HepG2 (cell line): ENCODE data around the gene LPO. TPM values are rescaled to one million over a fixed set of nuclear protein-coding genes. Genes with fewer than 3 reads are reported as not detected.

ENCODE experiments used
- ATAC-seq: fragments of 200-7000 bp; cut with Tn5 transposase; 3 replicates; pipeline ENCODE4 v1.9.1; 2020; ENCODE audit warnings: mild to moderate bottlenecking, moderate library complexity
- BruUV-seq: library from RNA; stranded (reverse); fragments of 400-500 nt; replicated peaks from 2 replicates; lab custom pipeline; 2021; lab: Mats Ljungman, UMichigan
- CTCF ChIA-PET: fragments of 300-600 bp; formaldehyde crosslinking; extraction: SDS; loops from one replicate; lab custom pipeline; 2021; ENCODE audit warnings: low total read pairs, inconsistent platforms, low intra/inter-chr PET ratio; lab: Yijun Ruan, JAX
- POLR2A ChIA-PET: fragments of 350-600 bp; sonication (Branson Sonifier 250); formaldehyde crosslinking; loops from one replicate; lab custom pipeline; 2020; ENCODE audit warnings: antibody characterized with exemption, inconsistent platforms; lab: Yijun Ruan, JAX
- DNase-seq: peaks from one replicate; pipeline ENCODE4 v3.0.0-alpha.2; 2015; ENCODE audit warnings: low spot score
- FAIRE-seq: peaks from 3 replicates; lab custom pipeline; 2011; peaks lifted over from hg19 to GRCh38; lab: Jason Lieb, UNC
- H2AFZ ChIP-seq: one replicate; pipeline ENCODE4 v1.6.1; 2011; ENCODE audit warnings: low read length, inconsistent platforms
- H3K27ac ChIP-seq: fragments of 300-600 bp; 3 replicates; pipeline ENCODE4 v1.8.0; 2011; ENCODE audit warnings: mixed run types, mild to moderate bottlenecking, mixed read lengths, low read length, inconsistent platforms; ENCODE audit not compliant: insufficient read depth; ENCODE audit errors: extremely low read length
- H3K27me3 ChIP-seq, 2 experiments: fragments of 200-600 bp in 1 of 2; 2 replicates in 1 of 2; 3 replicates in 1 of 2; pipeline versions ENCODE4 v1.6.0 to v1.8.0; 2011; ENCODE audit warnings: low read length in 2 of 2, mild to moderate bottlenecking in 2 of 2, moderate library complexity in 2 of 2, inconsistent platforms in 1 of 2; ENCODE audit not compliant: insufficient read depth in 2 of 2, control insufficient read depth in 1 of 2
- H3K36me3 ChIP-seq, 2 experiments: fragments of 200-600 bp in 1 of 2; replicated peaks in 1 of 2; 2 replicates in 1 of 2; 3 replicates in 1 of 2; pipeline versions ENCODE4 v1.5.1 to v1.8.0; 2011; ENCODE audit warnings: low read length in 2 of 2, inconsistent platforms in 1 of 2; ENCODE audit not compliant: insufficient read depth in 2 of 2, control insufficient read depth in 1 of 2
- H3K4me1 ChIP-seq: 2 replicates; pipeline ENCODE4 v1.5.1; 2012; ENCODE audit warnings: low read length, inconsistent platforms; ENCODE audit not compliant: insufficient read depth
- H3K4me2 ChIP-seq: 2 replicates; pipeline ENCODE4 v1.6.0; 2011; ENCODE audit warnings: low read depth, low read length, inconsistent platforms
- H3K4me3 ChIP-seq, 3 experiments: fragments of 200-600 bp in 1 of 3; sonication (generic), shearing (Covaris generic) in 1 of 3; replicated peaks in 1 of 3; 2 replicates each; pipeline ENCODE4 v1.5.1; 2011 to 2016; ENCODE audit warnings: low read length in 3 of 3, inconsistent platforms in 2 of 3, low read depth in 2 of 3, mild to moderate bottlenecking in 2 of 3, control low read depth in 1 of 3, mixed read lengths in 1 of 3; ENCODE audit not compliant: insufficient read depth in 1 of 3
- H3K79me2 ChIP-seq: one replicate; pipeline ENCODE4 v1.6.1; 2011; ENCODE audit warnings: low read length, inconsistent platforms; ENCODE audit not compliant: insufficient read depth
- H3K9ac ChIP-seq: 2 replicates; pipeline ENCODE4 v1.6.0; 2011; ENCODE audit warnings: mild to moderate bottlenecking, low read depth, low read length, inconsistent platforms; ENCODE audit not compliant: insufficient read depth
- H3K9me3 ChIP-seq: 2 replicates; pipeline ENCODE4 v1.5.1; 2012; ENCODE audit warnings: mild to moderate bottlenecking, low read length
- H4K20me1 ChIP-seq: 2 replicates; pipeline ENCODE4 v1.6.0; 2011; ENCODE audit warnings: inconsistent platforms, mild to moderate bottlenecking, low read length, moderate library complexity; ENCODE audit not compliant: insufficient read depth
- CHCHD3 ChIP-seq: sonication (generic); formaldehyde crosslinking; IDR thresholded peaks from 2 replicates; pipeline ENCODE4 v1.8.0; 2022; ENCODE audit warnings: mild to moderate bottlenecking, missing genetic modification reagents, moderate library complexity
- KDM2A ChIP-seq: sonication (generic); formaldehyde crosslinking; IDR thresholded peaks from 2 replicates; pipeline ENCODE4 v1.4.0; 2020; ENCODE audit warnings: low read depth, missing genetic modification reagents, borderline replicate concordance
- NPAS2 ChIP-seq: sonication (generic); formaldehyde crosslinking; IDR thresholded peaks from 2 replicates; pipeline ENCODE4 v1.8.0; 2022; ENCODE audit warnings: mild to moderate bottlenecking, missing genetic modification reagents, borderline replicate concordance
- SMC3 ChIP-seq: IDR thresholded peaks from 2 replicates; pipeline ENCODE4 v1.6.1; 2011; ENCODE audit warnings: low read length, improper control_type of control experiment
- SOX13 ChIP-seq, 3 experiments: fragments of 450-650 bp in 1 of 3; sonication (generic) in 1 of 3; formaldehyde crosslinking in 1 of 3; IDR thresholded peaks in 2 of 3; conservative IDR thresholded peaks in 1 of 3; 2 replicates each; pipeline versions ENCODE4 v1.5.0 to v1.6.1; 2016 to 2020; ENCODE audit warnings: antibody characterized with exemption in 1 of 3, mild to moderate bottlenecking in 1 of 3, missing compliant biosample characterization in 1 of 3, missing genetic modification reagents in 1 of 3, moderate library complexity in 1 of 3
- STAG1 ChIP-seq: sonication (generic); formaldehyde crosslinking; IDR thresholded peaks from 2 replicates; pipeline ENCODE4 v1.4.0; 2020; ENCODE audit warnings: missing genetic modification reagents
- TEAD3 ChIP-seq: optimal IDR thresholded peaks from 2 replicates; pipeline ENCODE3; 2016; ENCODE audit warnings: borderline replicate concordance
- YEATS2 ChIP-seq: sonication (generic); formaldehyde crosslinking; IDR thresholded peaks from 2 replicates; pipeline ENCODE4 v1.4.0; 2020; ENCODE audit warnings: missing genetic modification reagents, borderline replicate concordance
- ZBTB38 ChIP-seq: sonication (generic); formaldehyde crosslinking; IDR thresholded peaks from 2 replicates; pipeline ENCODE4 v1.5.1; 2020; ENCODE audit warnings: mild to moderate bottlenecking, missing genetic modification reagents
- ZFP36L2 ChIP-seq: sonication (generic); formaldehyde crosslinking; IDR thresholded peaks from 2 replicates; pipeline ENCODE4 v1.4.0; 2020; ENCODE audit warnings: missing genetic modification reagents
- ZFP82 ChIP-seq: sonication (generic); formaldehyde crosslinking; IDR thresholded peaks from 2 replicates; pipeline ENCODE4 v1.5.1; 2020; ENCODE audit warnings: mild to moderate bottlenecking, missing genetic modification reagents, borderline replicate concordance
- ZNF253 ChIP-seq: sonication (generic); formaldehyde crosslinking; IDR thresholded peaks from 2 replicates; pipeline ENCODE4 v1.8.0; 2022; ENCODE audit warnings: mild to moderate bottlenecking, missing genetic modification reagents, borderline replicate concordance
- ZNF484 ChIP-seq: sonication (generic); formaldehyde crosslinking; IDR thresholded peaks from 2 replicates; pipeline ENCODE4 v1.5.1; 2020; ENCODE audit warnings: mild to moderate bottlenecking, low read depth, missing genetic modification reagents, borderline replicate concordance
- ZNF562 ChIP-seq: sonication (generic); formaldehyde crosslinking; IDR thresholded peaks from 2 replicates; pipeline ENCODE4 v1.8.0; 2022; ENCODE audit warnings: missing genetic modification reagents, borderline replicate concordance
- ZNF605 ChIP-seq: sonication (generic); formaldehyde crosslinking; IDR thresholded peaks from 2 replicates; pipeline ENCODE4 v1.8.0; 2022; ENCODE audit warnings: mild to moderate bottlenecking, missing genetic modification reagents
- ZNF768 ChIP-seq: sonication (generic); formaldehyde crosslinking; IDR thresholded peaks from 2 replicates; pipeline ENCODE4 v1.4.0; 2020; ENCODE audit warnings: missing genetic modification reagents
- WGBS: methylation state at CpG from one replicate; pipeline ENCODE4 v1.1.6; 2017; ENCODE audit warnings: low lambda C conversion rate; 5-methylcytosine and 5-hydroxymethylcytosine counted together
- in situ Hi-C: cut with HindIII; loops from 2 replicates; pipeline ENCODE4 v1.10.0; 2017; ENCODE audit warnings: low pct_unique_long_range_greater_than_20kb; ENCODE audit not compliant: extremely low pct_ligation_motif_present
- intact Hi-C: fragments of 100-400 bp; cut with micrococcal nuclease; formaldehyde crosslinking; loops from one replicate; pipeline ENCODE4 v1.10.0; 2022; ENCODE audit not compliant: unreplicated experiment
- polyA plus RNA-seq, 8 experiments: library from polyadenylated mRNA; depleted of rRNA in 3 of 8; stranded (reverse) in 7 of 8; unstranded in 1 of 8; fragments of >200 nt; fragmentation: Illumina TruSeq in 4 of 8; extraction: Trizol in 4 of 8; gene quantifications; 2 replicates each; pipeline versions ENCODE4 v1.2.1 to v1.2.3, GENCODE V29; 2011 to 2016; ENCODE audit warnings: low read depth in 4 of 8, missing spikeins in 1 of 8, mixed read lengths in 1 of 8; ENCODE audit not compliant: insufficient read depth in 1 of 8
- total RNA-seq, 5 experiments: library from RNA; depleted of rRNA; stranded (reverse); fragments of >200 nt; fragmentation: Illumina TruSeq; extraction: Trizol; gene quantifications; 2 replicates each; pipeline ENCODE4 v1.2.3, GENCODE V29; 2016; ENCODE audit warnings: low read depth in 1 of 5
- TF ChIP-seq, protein P1 (sequence below): sonication (generic); formaldehyde crosslinking; IDR thresholded peaks from 2 replicates; pipeline ENCODE4 v1.4.0; 2020; ENCODE audit warnings: mild to moderate bottlenecking, missing genetic modification reagents, borderline replicate concordance
- TF ChIP-seq, protein P2 (sequence below), 2 experiments: IDR thresholded peaks; 2 replicates each; pipeline ENCODE4 v1.6.1; 2011 to 2012; ENCODE audit warnings: low read length in 2 of 2, borderline replicate concordance in 1 of 2, low read depth in 1 of 2, mild to moderate bottlenecking in 1 of 2, moderate library complexity in 1 of 2

Gene LPO
- total and polyA plus RNA-seq, 2 of the 13 experiments (the other 11 are each of a cell fraction or from before 2014, with no cell fraction given), result not detected

DNA sequence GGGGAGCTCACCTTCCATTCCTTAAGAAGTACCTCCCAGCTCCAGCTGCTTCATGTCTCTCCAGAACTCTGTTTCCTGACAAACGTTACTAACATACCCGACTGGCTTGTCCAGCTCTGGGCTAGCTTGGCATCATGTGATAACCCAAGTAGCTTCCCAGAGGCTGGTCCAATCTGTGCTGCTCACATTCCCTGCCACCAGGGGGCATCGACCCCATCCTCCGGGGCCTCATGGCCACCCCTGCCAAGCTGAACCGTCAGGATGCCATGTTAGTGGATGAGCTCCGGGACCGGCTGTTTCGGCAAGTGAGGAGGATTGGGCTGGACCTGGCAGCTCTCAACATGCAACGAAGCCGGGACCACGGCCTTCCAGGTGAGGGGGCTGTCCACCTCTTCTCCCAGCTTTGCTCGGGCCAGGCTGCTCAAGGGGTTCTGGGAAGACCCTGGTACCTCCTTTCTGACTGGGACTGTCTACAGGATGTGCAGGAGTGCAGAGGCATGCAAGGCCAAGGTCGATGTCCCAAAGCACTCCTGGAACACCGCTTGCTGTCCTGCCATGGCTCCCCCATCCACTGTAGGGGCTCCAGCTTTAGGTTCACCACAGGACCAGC is 38.3 kb upstream of the LPO start (continued):
- no peak for TF ChIP-seq YEATS2 (CRISPR knock-in tag)
- TF ChIP-seq NPAS2 (CRISPR knock-in tag), result no peak
- no peak for TF ChIP-seq ZFP82 (CRISPR knock-in tag)
- 0 out of 2 replicates have a peak, but pooled peaks have one; percentile 13 for TF ChIP-seq ZNF768
- peak; percentile 67 for TF ChIP-seq KDM2A (CRISPR knock-in tag)
- peak; percentile 59 for TF ChIP-seq STAG1 (CRISPR knock-in tag)
- TF ChIP-seq SMC3, result peak; percentile 39; the same call in 1 of the 2 replicates
- TF ChIP-seq TEAD3 (CRISPR knock-in tag), result peak; percentile 60
- TF ChIP-seq ZNF605, result peak; percentile 15; the same call in 1 of the 2 replicates

DNA sequence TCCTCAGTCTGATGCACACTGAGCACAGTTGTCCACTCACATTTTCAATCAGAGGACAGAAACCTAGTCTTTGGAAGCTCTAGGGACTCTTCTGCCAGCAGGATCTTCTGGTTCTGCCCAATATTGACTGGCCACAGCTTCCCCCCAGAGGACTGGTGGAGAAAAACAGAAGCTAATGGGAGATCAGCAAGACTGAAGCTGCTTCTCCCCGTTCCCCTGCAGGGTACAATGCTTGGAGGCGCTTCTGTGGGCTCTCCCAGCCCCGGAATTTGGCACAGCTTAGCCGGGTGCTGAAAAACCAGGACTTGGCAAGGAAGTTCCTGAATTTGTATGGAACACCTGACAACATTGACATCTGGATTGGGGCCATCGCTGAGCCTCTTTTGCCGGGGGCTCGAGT is 35.5 kb upstream of the LPO start:
- FAIRE-seq, result no peak
- BruUV-seq, result no TSS peak
- Histone ChIP-seq H3K27ac (no peak overlapping the region), H2AFZ (no peak overlapping the region), H4K20me1 (no peaks in the 10 kb centered on the region), H3K79me2 (no peaks in the 10 kb centered on the region), H3K9ac (no peak overlapping the region), H3K4me1 (peaks cover 10% of the 10 kb centered on the region; the same call in 1 of the 2 replicates), H3K27me3 (peaks cover 2 to 16% of the 10 kb centered on the region in 2 experiments; a peak in 3 of 5 replicates), H3K9me3 (no peaks in the 10 kb centered on the region), H3K4me3 (no peak overlapping the region), H3K4me2 (no peak overlapping the region), H3K36me3 (peaks cover 3 to 12% of the 10 kb centered on the region in 2 experiments; a peak in 3 of 5 replicates)
- ChIA-PET POLR2A (no interaction called here), CTCF (no interaction called here)
- in situ Hi-C loops, result no loop called here
- DNase-seq, result no peak
- ATAC-seq, result no peak
- WGBS, result 68% methylated on average over 7 of the region's 7 CpGs
- intact Hi-C loops, result no loop called here
- TF ChIP-seq, protein P1, sequence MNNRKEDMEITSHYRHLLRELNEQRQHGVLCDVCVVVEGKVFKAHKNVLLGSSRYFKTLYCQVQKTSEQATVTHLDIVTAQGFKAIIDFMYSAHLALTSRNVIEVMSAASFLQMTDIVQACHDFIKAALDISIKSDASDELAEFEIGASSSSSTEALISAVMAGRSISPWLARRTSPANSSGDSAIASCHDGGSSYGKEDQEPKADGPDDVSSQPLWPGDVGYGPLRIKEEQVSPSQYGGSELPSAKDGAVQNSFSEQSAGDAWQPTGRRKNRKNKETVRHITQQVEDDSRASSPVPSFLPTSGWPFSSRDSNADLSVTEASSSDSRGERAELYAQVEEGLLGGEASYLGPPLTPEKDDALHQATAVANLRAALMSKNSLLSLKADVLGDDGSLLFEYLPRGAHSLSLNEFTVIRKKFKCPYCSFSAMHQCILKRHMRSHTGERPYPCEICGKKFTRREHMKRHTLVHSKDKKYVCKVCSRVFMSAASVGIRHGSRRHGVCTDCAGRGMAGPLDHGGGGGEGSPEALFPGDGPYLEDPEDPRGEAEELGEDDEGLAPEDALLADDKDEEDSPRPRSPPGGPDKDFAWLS (CRISPR knock-in tag), result no peak
- no peak for TF ChIP-seq CHCHD3 (CRISPR knock-in tag)
- no peak for TF ChIP-seq ZBTB38
- TF ChIP-seq ZNF562 (CRISPR knock-in tag), result no peak
- TF ChIP-seq SOX13 (IDR thresholded peaks at IDR 0.05), result no peak
- TF ChIP-seq SOX13 (CRISPR knock-in tag; conservative IDR thresholded peaks at IDR 0.05 in 1 of 2, IDR thresholded peaks at IDR 0.05 in 1 of 2), result no peak
- no peak for TF ChIP-seq ZNF253 (CRISPR knock-in tag)
- TF ChIP-seq ZFP36L2, result no peak
- TF ChIP-seq, protein P2, sequence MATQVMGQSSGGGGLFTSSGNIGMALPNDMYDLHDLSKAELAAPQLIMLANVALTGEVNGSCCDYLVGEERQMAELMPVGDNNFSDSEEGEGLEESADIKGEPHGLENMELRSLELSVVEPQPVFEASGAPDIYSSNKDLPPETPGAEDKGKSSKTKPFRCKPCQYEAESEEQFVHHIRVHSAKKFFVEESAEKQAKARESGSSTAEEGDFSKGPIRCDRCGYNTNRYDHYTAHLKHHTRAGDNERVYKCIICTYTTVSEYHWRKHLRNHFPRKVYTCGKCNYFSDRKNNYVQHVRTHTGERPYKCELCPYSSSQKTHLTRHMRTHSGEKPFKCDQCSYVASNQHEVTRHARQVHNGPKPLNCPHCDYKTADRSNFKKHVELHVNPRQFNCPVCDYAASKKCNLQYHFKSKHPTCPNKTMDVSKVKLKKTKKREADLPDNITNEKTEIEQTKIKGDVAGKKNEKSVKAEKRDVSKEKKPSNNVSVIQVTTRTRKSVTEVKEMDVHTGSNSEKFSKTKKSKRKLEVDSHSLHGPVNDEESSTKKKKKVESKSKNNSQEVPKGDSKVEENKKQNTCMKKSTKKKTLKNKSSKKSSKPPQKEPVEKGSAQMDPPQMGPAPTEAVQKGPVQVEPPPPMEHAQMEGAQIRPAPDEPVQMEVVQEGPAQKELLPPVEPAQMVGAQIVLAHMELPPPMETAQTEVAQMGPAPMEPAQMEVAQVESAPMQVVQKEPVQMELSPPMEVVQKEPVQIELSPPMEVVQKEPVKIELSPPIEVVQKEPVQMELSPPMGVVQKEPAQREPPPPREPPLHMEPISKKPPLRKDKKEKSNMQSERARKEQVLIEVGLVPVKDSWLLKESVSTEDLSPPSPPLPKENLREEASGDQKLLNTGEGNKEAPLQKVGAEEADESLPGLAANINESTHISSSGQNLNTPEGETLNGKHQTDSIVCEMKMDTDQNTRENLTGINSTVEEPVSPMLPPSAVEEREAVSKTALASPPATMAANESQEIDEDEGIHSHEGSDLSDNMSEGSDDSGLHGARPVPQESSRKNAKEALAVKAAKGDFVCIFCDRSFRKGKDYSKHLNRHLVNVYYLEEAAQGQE (IDR thresholded peaks at IDR 0.05; ENCODE audit: borderline replicate concordance in 1 of 2, low read depth in 1 of 2, low read length in 2 of 2), result no peak
- no peak for TF ChIP-seq ZNF484
